Endodermal cell (in vitro differentiated cells): ENCODE results near the gene COPS3. TPM values are rescaled to one million over a fixed set of nuclear protein-coding genes. Genes with fewer than 3 reads are reported as not detected.

Source experiments
- DNase-seq: peaks from one replicate; pipeline ENCODE4 v3.0.0-alpha.2; 2017
- H3K27ac ChIP-seq: 2 replicates; pipeline ENCODE4 v1.5.1; 2013; ENCODE audit warnings: mild to moderate bottlenecking, low read depth, low read length, moderate library complexity
- H3K27me3 ChIP-seq: 2 replicates; pipeline ENCODE4 v1.6.1; 2013; ENCODE audit warnings: mild to moderate bottlenecking, low read length, moderate library complexity; ENCODE audit not compliant: insufficient read depth, control insufficient read depth, poor library complexity, severe bottlenecking
- H3K36me3 ChIP-seq: 2 replicates; pipeline ENCODE4 v1.7.0; 2013; ENCODE audit warnings: mild to moderate bottlenecking, low read length, moderate library complexity; ENCODE audit not compliant: control insufficient read depth, insufficient read depth
- H3K4me1 ChIP-seq: one replicate; pipeline ENCODE4 v1.7.0; 2013; ENCODE audit warnings: low read length; ENCODE audit not compliant: control insufficient read depth, insufficient read depth
- H3K4me3 ChIP-seq: 2 replicates; pipeline ENCODE4 v1.5.1; 2013; ENCODE audit warnings: mild to moderate bottlenecking, low read length, moderate library complexity
- H3K9ac ChIP-seq: 2 replicates; pipeline ENCODE4 v1.6.1; 2013; ENCODE audit warnings: mild to moderate bottlenecking, low read length, moderate library complexity; ENCODE audit not compliant: poor library complexity, severe bottlenecking; ENCODE audit errors: extremely low read depth
- H3K9me3 ChIP-seq: 2 replicates; pipeline ENCODE4 v1.6.1; 2013; ENCODE audit warnings: mild to moderate bottlenecking, low read length, moderate library complexity; ENCODE audit not compliant: control insufficient read depth
- H3K27ac Mint-ChIP-seq: 2 replicates; pipeline ENCODE4 v1.8.0; 2020; ENCODE audit warnings: mixed read lengths
- H3K27me3 Mint-ChIP-seq: 2 replicates; pipeline ENCODE4 v1.8.0; 2021; ENCODE audit warnings: mild to moderate bottlenecking, mixed read lengths; ENCODE audit not compliant: insufficient read depth
- H3K36me3 Mint-ChIP-seq: 2 replicates; pipeline ENCODE4 v1.8.0; 2020; ENCODE audit warnings: low read depth, mixed read lengths
- H3K4me1 Mint-ChIP-seq: 2 replicates; pipeline ENCODE4 v1.8.0; 2020; ENCODE audit warnings: mixed read lengths
- H3K4me3 Mint-ChIP-seq: 2 replicates; pipeline ENCODE4 v1.8.0; 2020; ENCODE audit warnings: mild to moderate bottlenecking, moderate library complexity, mixed read lengths
- H3K9me3 Mint-ChIP-seq: 2 replicates; pipeline ENCODE4 v1.8.0; 2020; ENCODE audit warnings: mild to moderate bottlenecking, mixed read lengths
- CTCF ChIP-seq: fragments of 200-600 bp; sonication (generic); conservative IDR thresholded peaks from 2 replicates; pipeline ENCODE4 v1.5.0; 2021; ENCODE audit warnings: antibody characterized with exemption, mild to moderate bottlenecking
- WGBS, 2 experiments: methylation state at CpG; one replicate each; pipeline versions ENCODE4 v1.1.5 to v1.1.7; 2013; ENCODE audit warnings: missing lambda C conversion rate in 2 of 2, mixed read lengths in 1 of 2; ENCODE audit not compliant: insufficient coverage in 1 of 2, insufficient read length in 1 of 2; 5-methylcytosine and 5-hydroxymethylcytosine counted together
- total RNA-seq, 2 donors: library from RNA; stranded (reverse); fragmentation: NEBNext Ultra II Directional in 1 of 2; extraction: Animal tissue kit (Norgen Biotek cat#: 25700) in 1 of 2; gene quantifications; 2 replicates in 1 of 2; 3 replicates in 1 of 2; pipeline ENCODE4 v1.2.1, GENCODE V29; 2021

The COPS3 gene
- total RNA-seq, 2 donors from 2014 or later = 63.1 to 67.5 TPM

GRCh38 chr17:17320911-17321220 lies 39.8 kb upstream of the COPS3 start:
- H3K27me3 Mint-ChIP-seq = no peaks in the 10 kb centered on the region
- 92 to 94% methylated on average over 10 of the region's 10 CpGs for WGBS, 2 experiments
- no peak overlapping the region for H3K4me3 Mint-ChIP-seq

GRCh38 chr17:17320188-17320910 lies 39.3 kb upstream of the COPS3 start:
- no peaks in the 10 kb centered on the region for H3K9me3 ChIP-seq
- no peaks in the 10 kb centered on the region for H3K36me3 ChIP-seq
- Mint-ChIP-seq H3K4me1 (peaks cover 1% of the 10 kb centered on the region), H3K9me3 (no peaks in the 10 kb centered on the region), H3K36me3 (no peaks in the 10 kb centered on the region), H3K27ac (no peak overlapping the region), H3K4me3 (no peak overlapping the region), H3K27me3 (no peaks in the 10 kb centered on the region)
- H3K4me1 ChIP-seq = no peaks in the 10 kb centered on the region
- no peak overlapping the region for H3K4me3 ChIP-seq
- no peaks in the 10 kb centered on the region for H3K27me3 ChIP-seq
- WGBS, 2 experiments = 90% methylated on average over 10 to 16 of the region's 16 CpGs
- H3K9ac ChIP-seq = no peak overlapping the region
- H3K27ac ChIP-seq = no peak overlapping the region
- TF ChIP-seq CTCF = no peak
- DNase-seq = peak; percentile 13

More at GRCh38 chr17:17320911-17321220, 39.8 kb upstream of the COPS3 start:
- H3K27me3 ChIP-seq = no peaks in the 10 kb centered on the region
- no peak for TF ChIP-seq CTCF
- no peaks in the 10 kb centered on the region for H3K36me3 ChIP-seq
- peak; percentile 39 for DNase-seq
- no peaks in the 10 kb centered on the region for H3K9me3 Mint-ChIP-seq
- H3K9ac ChIP-seq = no peak overlapping the region
- no peaks in the 10 kb centered on the region for H3K9me3 ChIP-seq
- no peak overlapping the region for H3K27ac Mint-ChIP-seq
- H3K4me1 ChIP-seq = no peaks in the 10 kb centered on the region
- H3K4me3 ChIP-seq = no peak overlapping the region
- H3K27ac ChIP-seq = no peak overlapping the region
- H3K36me3 Mint-ChIP-seq = no peaks in the 10 kb centered on the region
- H3K4me1 Mint-ChIP-seq = no peaks in the 10 kb centered on the region

- H3K4me1 ChIP-seq = no peaks in the 10 kb centered on the region
- H3K4me3 ChIP-seq = no peak overlapping the region
- Mint-ChIP-seq H3K36me3 (peaks cover 10% of the 10 kb centered on the region), H3K9me3 (peaks cover 11% of the 10 kb centered on the region), H3K4me1 (peaks cover 10% of the 10 kb centered on the region), H3K4me3 (no peak overlapping the region), H3K27ac (peak overlapping the region; percentile 82), H3K27me3 (no peaks in the 10 kb centered on the region)
- H3K27ac ChIP-seq = no peak overlapping the region
- peak; percentile 51 for DNase-seq
- TF ChIP-seq CTCF = no peak
- no peaks in the 10 kb centered on the region for H3K36me3 ChIP-seq
- no peaks in the 10 kb centered on the region for H3K27me3 ChIP-seq
- H3K9me3 ChIP-seq = no peaks in the 10 kb centered on the region
- no peak overlapping the region for H3K9ac ChIP-seq
- WGBS, 2 experiments = 90 to 91% methylated on average over 2 to 5 of the region's 6 CpGs
These were observed 34.2 kb upstream of the COPS3 start for GRCh38 chr17:17315142-17315821.
